ENCODE measurements around the gene RELN. TPM values are rescaled to one million over a fixed set of nuclear protein-coding genes. Genes with fewer than 3 reads are reported as not detected.

The RELN gene
- total and polyA plus RNA-seq, 2 of the 13 experiments (the other 11 are each of a cell fraction or from before 2014, with no cell fraction given) = 315 to 332 TPM

GRCh38 chr7:103889451-103889850, 100.0 kb downstream of the RELN start (continued):
- TF ChIP-seq, protein P1, sequence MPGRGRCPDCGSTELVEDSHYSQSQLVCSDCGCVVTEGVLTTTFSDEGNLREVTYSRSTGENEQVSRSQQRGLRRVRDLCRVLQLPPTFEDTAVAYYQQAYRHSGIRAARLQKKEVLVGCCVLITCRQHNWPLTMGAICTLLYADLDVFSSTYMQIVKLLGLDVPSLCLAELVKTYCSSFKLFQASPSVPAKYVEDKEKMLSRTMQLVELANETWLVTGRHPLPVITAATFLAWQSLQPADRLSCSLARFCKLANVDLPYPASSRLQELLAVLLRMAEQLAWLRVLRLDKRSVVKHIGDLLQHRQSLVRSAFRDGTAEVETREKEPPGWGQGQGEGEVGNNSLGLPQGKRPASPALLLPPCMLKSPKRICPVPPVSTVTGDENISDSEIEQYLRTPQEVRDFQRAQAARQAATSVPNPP (CRISPR knock-in tag; IDR thresholded peaks at IDR 0.05) = no peak
- TF ChIP-seq ZNF331 (CRISPR knock-in tag; IDR thresholded peaks at IDR 0.05) = no peak
- no peak for TF ChIP-seq RFXANK (CRISPR knock-in tag; IDR thresholded peaks at IDR 0.05)
- TF ChIP-seq DNMT3B (CRISPR knock-in tag; conservative IDR thresholded peaks at IDR 0.05) = no peak
- no peak for TF ChIP-seq MAFK (conservative IDR thresholded peaks at IDR 0.05 in 1 of 2, IDR thresholded peaks at IDR 0.05 in 1 of 2; ENCODE audit: low read length in 2 of 2)
- TF ChIP-seq DR1 (CRISPR knock-in tag; IDR thresholded peaks at IDR 0.05) = no peak
- no peak for TF ChIP-seq ATF1 (CRISPR knock-in tag; IDR thresholded peaks at IDR 0.05)
- TF ChIP-seq, protein P2, sequence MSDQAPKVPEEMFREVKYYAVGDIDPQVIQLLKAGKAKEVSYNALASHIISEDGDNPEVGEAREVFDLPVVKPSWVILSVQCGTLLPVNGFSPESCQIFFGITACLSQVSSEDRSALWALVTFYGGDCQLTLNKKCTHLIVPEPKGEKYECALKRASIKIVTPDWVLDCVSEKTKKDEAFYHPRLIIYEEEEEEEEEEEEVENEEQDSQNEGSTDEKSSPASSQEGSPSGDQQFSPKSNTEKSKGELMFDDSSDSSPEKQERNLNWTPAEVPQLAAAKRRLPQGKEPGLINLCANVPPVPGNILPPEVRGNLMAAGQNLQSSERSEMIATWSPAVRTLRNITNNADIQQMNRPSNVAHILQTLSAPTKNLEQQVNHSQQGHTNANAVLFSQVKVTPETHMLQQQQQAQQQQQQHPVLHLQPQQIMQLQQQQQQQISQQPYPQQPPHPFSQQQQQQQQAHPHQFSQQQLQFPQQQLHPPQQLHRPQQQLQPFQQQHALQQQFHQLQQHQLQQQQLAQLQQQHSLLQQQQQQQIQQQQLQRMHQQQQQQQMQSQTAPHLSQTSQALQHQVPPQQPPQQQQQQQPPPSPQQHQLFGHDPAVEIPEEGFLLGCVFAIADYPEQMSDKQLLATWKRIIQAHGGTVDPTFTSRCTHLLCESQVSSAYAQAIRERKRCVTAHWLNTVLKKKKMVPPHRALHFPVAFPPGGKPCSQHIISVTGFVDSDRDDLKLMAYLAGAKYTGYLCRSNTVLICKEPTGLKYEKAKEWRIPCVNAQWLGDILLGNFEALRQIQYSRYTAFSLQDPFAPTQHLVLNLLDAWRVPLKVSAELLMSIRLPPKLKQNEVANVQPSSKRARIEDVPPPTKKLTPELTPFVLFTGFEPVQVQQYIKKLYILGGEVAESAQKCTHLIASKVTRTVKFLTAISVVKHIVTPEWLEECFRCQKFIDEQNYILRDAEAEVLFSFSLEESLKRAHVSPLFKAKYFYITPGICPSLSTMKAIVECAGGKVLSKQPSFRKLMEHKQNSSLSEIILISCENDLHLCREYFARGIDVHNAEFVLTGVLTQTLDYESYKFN (CRISPR knock-in tag; conservative IDR thresholded peaks at IDR 0.05) = no peak

- intact Hi-C loops (cut with micrococcal nuclease; ENCODE audit: unreplicated experiment) (no loop called here), in situ Hi-C loops (cut with HindIII; ENCODE audit: extremely low pct_ligation_motif_present, low pct_unique_long_range_greater_than_20kb) (no loop called here)
- ChIA-PET CTCF (ENCODE audit: low intra/inter-chr PET ratio, low total read pairs) (no interaction called here), POLR2A (no interaction called here)
- DNase-seq (ENCODE audit: low spot score) (no peak), FAIRE-seq (no peak), ATAC-seq (no peak)
- Histone ChIP-seq H3K79me2 (ENCODE audit: insufficient read depth, low read length) (peaks cover 34% of the 10 kb centered on the region), H3K4me3 (replicated peaks in 1 of 3; ENCODE audit: insufficient read depth in 1 of 3, low read depth in 2 of 3, low read length in 3 of 3) (no peak overlapping the region), H3K27me3 (ENCODE audit: control insufficient read depth in 1 of 2, insufficient read depth in 2 of 2, low read length in 2 of 2) (no peaks in the 10 kb centered on the region), H3K4me1 (ENCODE audit: insufficient read depth, low read length) (peaks cover 23% of the 10 kb centered on the region), H3K4me2 (ENCODE audit: low read depth, low read length) (no peak overlapping the region), H2AFZ (ENCODE audit: low read length) (no peak overlapping the region), H4K20me1 (ENCODE audit: insufficient read depth, low read length) (peaks cover 2% of the 10 kb centered on the region; the same call in 1 of the 2 replicates), H3K9ac (ENCODE audit: insufficient read depth, low read depth, low read length) (no peak overlapping the region), H3K9me3 (ENCODE audit: low read length) (no peaks in the 10 kb centered on the region), H3K27ac (ENCODE audit: extremely low read length, insufficient read depth, low read length) (no peak overlapping the region), H3K36me3 (replicated peaks in 1 of 2; ENCODE audit: control insufficient read depth in 1 of 2, insufficient read depth in 2 of 2, low read length in 2 of 2) (no peaks in the 10 kb centered on the region; a peak in 2 of 5 replicates)
- 65% methylated on average over 6 of the region's 6 CpGs for WGBS (ENCODE audit: low lambda C conversion rate)
- no TSS peak for BruUV-seq (replicated peaks)
- TF ChIP-seq RBM22 (optimal IDR thresholded peaks at IDR 0.05; ENCODE audit: low read length) (peak; percentile 52), ZFP37 (CRISPR knock-in tag; IDR thresholded peaks at IDR 0.05; ENCODE audit: borderline replicate concordance) (no peak), ERF (CRISPR knock-in tag; IDR thresholded peaks at IDR 0.05) (no peak)
- TF ChIP-seq, protein P3, sequence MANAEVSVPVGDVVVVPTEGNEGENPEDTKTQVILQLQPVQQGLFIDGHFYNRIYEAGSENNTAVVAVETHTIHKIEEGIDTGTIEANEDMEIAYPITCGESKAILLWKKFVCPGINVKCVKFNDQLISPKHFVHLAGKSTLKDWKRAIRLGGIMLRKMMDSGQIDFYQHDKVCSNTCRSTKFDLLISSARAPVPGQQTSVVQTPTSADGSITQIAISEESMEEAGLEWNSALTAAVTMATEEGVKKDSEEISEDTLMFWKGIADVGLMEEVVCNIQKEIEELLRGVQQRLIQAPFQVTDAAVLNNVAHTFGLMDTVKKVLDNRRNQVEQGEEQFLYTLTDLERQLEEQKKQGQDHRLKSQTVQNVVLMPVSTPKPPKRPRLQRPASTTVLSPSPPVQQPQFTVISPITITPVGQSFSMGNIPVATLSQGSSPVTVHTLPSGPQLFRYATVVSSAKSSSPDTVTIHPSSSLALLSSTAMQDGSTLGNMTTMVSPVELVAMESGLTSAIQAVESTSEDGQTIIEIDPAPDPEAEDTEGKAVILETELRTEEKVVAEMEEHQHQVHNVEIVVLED (CRISPR knock-in tag; IDR thresholded peaks at IDR 0.05; ENCODE audit: borderline replicate concordance) = no peak
Observed at GRCh38 chr7:103888603-103889153, 100.8 kb downstream of the RELN start.
